C4-2B (cell line): ENCODE data around the gene ADAM22.

Source experiments
- ZFX ChIP-seq: fragments of 450-650 bp; IDR thresholded peaks from 2 replicates; pipeline ENCODE4 v1.6.1; 2017
- TF ChIP-seq, protein P1 (sequence below): fragments of 450-650 bp; conservative IDR thresholded peaks from 2 replicates; pipeline ENCODE4 v1.5.1; 2017; ENCODE audit warnings: mild to moderate bottlenecking

DNA sequence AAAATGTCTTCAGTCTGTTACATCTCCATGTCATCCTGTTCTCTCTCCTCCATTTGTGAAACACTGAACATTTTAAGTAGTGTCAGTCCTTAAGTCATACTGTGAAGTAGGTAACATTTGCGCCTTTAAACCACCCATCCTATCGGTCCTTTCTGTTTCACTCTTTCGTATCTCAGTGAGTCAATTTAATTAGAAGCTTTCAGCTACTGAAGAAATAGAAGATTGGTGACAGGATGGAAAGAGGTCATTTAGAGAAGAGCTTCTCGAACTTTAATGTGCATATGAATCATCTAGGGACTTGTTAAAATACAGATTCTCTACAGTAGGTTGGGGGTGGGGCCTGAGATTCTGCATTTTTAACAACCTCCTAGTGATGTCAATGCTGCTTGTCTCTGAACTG is 172.4 kb downstream of the ADAM22 start:
- TF ChIP-seq, protein P1, sequence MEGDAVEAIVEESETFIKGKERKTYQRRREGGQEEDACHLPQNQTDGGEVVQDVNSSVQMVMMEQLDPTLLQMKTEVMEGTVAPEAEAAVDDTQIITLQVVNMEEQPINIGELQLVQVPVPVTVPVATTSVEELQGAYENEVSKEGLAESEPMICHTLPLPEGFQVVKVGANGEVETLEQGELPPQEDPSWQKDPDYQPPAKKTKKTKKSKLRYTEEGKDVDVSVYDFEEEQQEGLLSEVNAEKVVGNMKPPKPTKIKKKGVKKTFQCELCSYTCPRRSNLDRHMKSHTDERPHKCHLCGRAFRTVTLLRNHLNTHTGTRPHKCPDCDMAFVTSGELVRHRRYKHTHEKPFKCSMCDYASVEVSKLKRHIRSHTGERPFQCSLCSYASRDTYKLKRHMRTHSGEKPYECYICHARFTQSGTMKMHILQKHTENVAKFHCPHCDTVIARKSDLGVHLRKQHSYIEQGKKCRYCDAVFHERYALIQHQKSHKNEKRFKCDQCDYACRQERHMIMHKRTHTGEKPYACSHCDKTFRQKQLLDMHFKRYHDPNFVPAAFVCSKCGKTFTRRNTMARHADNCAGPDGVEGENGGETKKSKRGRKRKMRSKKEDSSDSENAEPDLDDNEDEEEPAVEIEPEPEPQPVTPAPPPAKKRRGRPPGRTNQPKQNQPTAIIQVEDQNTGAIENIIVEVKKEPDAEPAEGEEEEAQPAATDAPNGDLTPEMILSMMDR = no peak
- no peak for TF ChIP-seq ZFX
